ENCODE data around the gene GOLGA7B. TPM values are rescaled to one million over a fixed set of nuclear protein-coding genes. Genes with fewer than 3 reads are reported as not detected.

GOLGA7B gene
- total RNA-seq, 1 experiment from 2014 or later, result 1.1 TPM

GRCh38 chr10:97892506-97892905 lies 42.9 kb downstream of the GOLGA7B start:
- Histone ChIP-seq H3F3A (ENCODE audit: insufficient read depth, low read depth) (peaks cover 16% of the 10 kb centered on the region; the same call in 1 of the 2 replicates), H3K36me3 (ENCODE audit: low read depth) (no peaks in the 10 kb centered on the region), H3K9me3 (ENCODE audit: insufficient read depth, low read depth) (no peaks in the 10 kb centered on the region), H3K27me3 (ENCODE audit: insufficient read depth, low read depth) (no peaks in the 10 kb centered on the region), H3K27ac (no peak overlapping the region), H4K20me1 (ENCODE audit: insufficient read depth) (no peaks in the 10 kb centered on the region), H3K4me1 (replicated peaks; ENCODE audit: insufficient read depth) (peaks cover 26% of the 10 kb centered on the region), H2AFZ (no peak overlapping the region), H3K4me2 (no peak overlapping the region), H3K4me3 (no peak overlapping the region), H3K79me2 (ENCODE audit: low read depth) (no peaks in the 10 kb centered on the region), H3K9me2 (ENCODE audit: insufficient read depth) (no peaks in the 10 kb centered on the region)
- CTCF ChIA-PET, result no interaction called here
- POLR2A ChIA-PET (ENCODE audit: unreplicated experiment), result no interaction called here
- TF ChIP-seq EZH2 (IDR thresholded peaks at IDR 0.05; ENCODE audit: low read depth), result no peak
- no peak for TF ChIP-seq CTCF (conservative IDR thresholded peaks at IDR 0.05)
- intact Hi-C loops (cut with micrococcal nuclease; ENCODE audit: unreplicated experiment), result no loop called here
- no TSS peak for BruUV-seq (replicated peaks)
- DNase-seq, result no peak

- no peaks in the 10 kb centered on the region for H3K9me3 ChIP-seq (ENCODE audit: insufficient read depth, low read depth)
- H3K27ac ChIP-seq, result no peak overlapping the region
- intact Hi-C loops (cut with micrococcal nuclease; ENCODE audit: unreplicated experiment), result no loop called here
- ChIA-PET CTCF (no interaction called here), POLR2A (ENCODE audit: unreplicated experiment) (no interaction called here)
- no peak for DNase-seq
- no peaks in the 10 kb centered on the region for H3K9me2 ChIP-seq (ENCODE audit: insufficient read depth)
- H4K20me1 ChIP-seq (ENCODE audit: insufficient read depth), result no peaks in the 10 kb centered on the region
- no peaks in the 10 kb centered on the region for H3K79me2 ChIP-seq (ENCODE audit: low read depth)
- peaks cover 21% of the 10 kb centered on the region for H3K4me1 ChIP-seq (replicated peaks; ENCODE audit: insufficient read depth)
- no peaks in the 10 kb centered on the region for H3K27me3 ChIP-seq (ENCODE audit: insufficient read depth, low read depth)
- H3K36me3 ChIP-seq (ENCODE audit: low read depth), result no peaks in the 10 kb centered on the region
- H3K4me3 ChIP-seq, result no peak overlapping the region
- peaks cover 11% of the 10 kb centered on the region; the same call in 1 of the 2 replicates for H3F3A ChIP-seq (ENCODE audit: insufficient read depth, low read depth)
- TF ChIP-seq CTCF (conservative IDR thresholded peaks at IDR 0.05), result no peak
- no peak for TF ChIP-seq EZH2 (IDR thresholded peaks at IDR 0.05; ENCODE audit: low read depth)
- no TSS peak for BruUV-seq (replicated peaks)
- no peak overlapping the region for H2AFZ ChIP-seq
- H3K4me2 ChIP-seq, result no peak overlapping the region
Measured at GRCh38 chr10:97892939-97893338, 43.3 kb downstream of the GOLGA7B start.

GRCh38 chr10:97894092-97894491 lies 44.4 kb downstream of the GOLGA7B start:
- no TSS peak for BruUV-seq (replicated peaks)
- H3K4me2 ChIP-seq, result no peak overlapping the region
- no peak overlapping the region for H3K27ac ChIP-seq
- no peak for TF ChIP-seq EZH2 (IDR thresholded peaks at IDR 0.05; ENCODE audit: low read depth)
- no peak for TF ChIP-seq CTCF (conservative IDR thresholded peaks at IDR 0.05)
- peaks cover 5% of the 10 kb centered on the region; the same call in 1 of the 2 replicates for H3F3A ChIP-seq (ENCODE audit: insufficient read depth, low read depth)
- H3K79me2 ChIP-seq (ENCODE audit: low read depth), result no peaks in the 10 kb centered on the region
- ChIA-PET CTCF (interaction anchor here (0.6 kb wide), 1 partner anchor 126 kb away, joined by 3 read pairs; no protein-coding TSS in a partner anchor), POLR2A (ENCODE audit: unreplicated experiment) (no interaction called here)
- H3K4me1 ChIP-seq (replicated peaks; ENCODE audit: insufficient read depth), result peaks cover 11% of the 10 kb centered on the region
- no peaks in the 10 kb centered on the region for H3K9me3 ChIP-seq (ENCODE audit: insufficient read depth, low read depth)
- H3K36me3 ChIP-seq (ENCODE audit: low read depth), result no peaks in the 10 kb centered on the region
- H2AFZ ChIP-seq, result no peak overlapping the region
- no peak overlapping the region for H3K4me3 ChIP-seq
- no peaks in the 10 kb centered on the region for H3K9me2 ChIP-seq (ENCODE audit: insufficient read depth)
- intact Hi-C loops (cut with micrococcal nuclease; ENCODE audit: unreplicated experiment), result no loop called here
- H4K20me1 ChIP-seq (ENCODE audit: insufficient read depth), result no peaks in the 10 kb centered on the region
- H3K27me3 ChIP-seq (ENCODE audit: insufficient read depth, low read depth), result no peaks in the 10 kb centered on the region
- no peak for DNase-seq
